Mesenchymal stem cell (in vitro differentiated cells and primary cell): ENCODE measurements around the gene HOMER2.

ENCODE experiments used
- DNase-seq: peaks from one replicate; pipeline ENCODE4 v3.0.0-alpha.2; 2013
- H2AFZ ChIP-seq: one replicate; pipeline ENCODE4 v1.6.1; 2013; ENCODE audit warnings: low read depth, mild to moderate bottlenecking, control low read depth, inconsistent platforms, low read length, moderate library complexity
- H2AK5ac ChIP-seq: 2 replicates; pipeline ENCODE4 v1.6.1; 2013; ENCODE audit warnings: low read length, moderate library complexity, mild to moderate bottlenecking, inconsistent platforms; ENCODE audit not compliant: severe bottlenecking
- H2BK120ac ChIP-seq: one replicate; pipeline ENCODE4 v1.6.1; 2013; ENCODE audit warnings: low read depth, mild to moderate bottlenecking, inconsistent platforms, low read length, moderate library complexity
- H2BK12ac ChIP-seq, 2 experiments: one replicate each; pipeline ENCODE4 v1.6.1; 2013; ENCODE audit warnings: inconsistent platforms in 2 of 2, low read length in 2 of 2, mild to moderate bottlenecking in 2 of 2, moderate library complexity in 2 of 2, control low read depth in 1 of 2
- H2BK15ac ChIP-seq: one replicate; pipeline ENCODE4 v1.6.1; 2013; ENCODE audit warnings: mild to moderate bottlenecking, low read depth, inconsistent platforms; ENCODE audit not compliant: poor library complexity, severe bottlenecking
- H2BK5ac ChIP-seq: 2 replicates; pipeline ENCODE4 v1.6.1; 2013; ENCODE audit warnings: low read depth, mild to moderate bottlenecking, low read length, control low read depth, inconsistent platforms; ENCODE audit not compliant: poor library complexity, severe bottlenecking
- H3K14ac ChIP-seq, 2 experiments: one replicate each; pipeline ENCODE4 v1.6.1; 2013; ENCODE audit warnings: inconsistent platforms in 2 of 2, low read length in 2 of 2, control low read depth in 1 of 2, mild to moderate bottlenecking in 1 of 2, moderate library complexity in 1 of 2
- H3K18ac ChIP-seq, 2 experiments: one replicate each; pipeline ENCODE4 v1.6.1; 2013; ENCODE audit warnings: inconsistent platforms in 2 of 2, low read length in 2 of 2, control low read depth in 1 of 2, low read depth in 1 of 2, mild to moderate bottlenecking in 1 of 2
- H3K23ac ChIP-seq, 2 experiments: one replicate each; pipeline ENCODE4 v1.6.1; 2013; ENCODE audit warnings: inconsistent platforms in 2 of 2, low read length in 2 of 2, mild to moderate bottlenecking in 2 of 2, moderate library complexity in 2 of 2, control low read depth in 1 of 2
- H3K27ac ChIP-seq: 2 replicates; pipeline ENCODE4 v1.5.1; 2013; ENCODE audit warnings: mild to moderate bottlenecking, moderate library complexity, low read length, control low read depth, inconsistent platforms; ENCODE audit not compliant: poor library complexity, severe bottlenecking
- H3K27me3 ChIP-seq, 2 experiments: 2 replicates each; pipeline versions ENCODE4 v1.6.1 to v1.7.0; 2013; ENCODE audit warnings: low read length in 2 of 2, mild to moderate bottlenecking in 2 of 2, moderate library complexity in 2 of 2, control low read depth in 1 of 2, inconsistent platforms in 1 of 2; ENCODE audit not compliant: control insufficient read depth in 1 of 2, insufficient read depth in 1 of 2
- H3K36me3 ChIP-seq, 2 experiments: 2 replicates each; pipeline versions ENCODE4 v1.6.1 to v1.7.0; 2013; ENCODE audit warnings: low read length in 2 of 2, control low read depth in 1 of 2, inconsistent platforms in 1 of 2, low read depth in 1 of 2, mild to moderate bottlenecking in 1 of 2; ENCODE audit not compliant: insufficient read depth in 2 of 2, control insufficient read depth in 1 of 2
- H3K4ac ChIP-seq, 2 experiments: one replicate each; pipeline ENCODE4 v1.6.1; 2013; ENCODE audit warnings: inconsistent platforms in 2 of 2, low read length in 2 of 2, mild to moderate bottlenecking in 2 of 2, moderate library complexity in 2 of 2, control low read depth in 1 of 2, low read depth in 1 of 2
- H3K4me1 ChIP-seq: 2 replicates; pipeline ENCODE4 v1.6.1; 2013; ENCODE audit warnings: low read depth, low read length, control low read depth; ENCODE audit not compliant: control insufficient read depth, insufficient read depth
- H3K4me2 ChIP-seq: 2 replicates; pipeline ENCODE4 v1.6.1; 2013; ENCODE audit warnings: low read length, mild to moderate bottlenecking, inconsistent platforms; ENCODE audit not compliant: poor library complexity, severe bottlenecking
- H3K4me3 ChIP-seq, 2 experiments: 2 replicates each; pipeline versions ENCODE4 v1.5.1 to v1.7.0; 2013; ENCODE audit warnings: low read length in 2 of 2, mild to moderate bottlenecking in 2 of 2, control low read depth in 1 of 2, low read depth in 1 of 2; ENCODE audit not compliant: insufficient read depth in 1 of 2
- H3K79me1 ChIP-seq: replicated peaks from 2 replicates; pipeline ENCODE4 v1.6.1; 2013; ENCODE audit warnings: mild to moderate bottlenecking, control low read depth, low read length, inconsistent platforms; ENCODE audit not compliant: poor library complexity, severe bottlenecking
- H3K9ac ChIP-seq: 2 replicates; pipeline ENCODE4 v1.7.0; 2013; ENCODE audit warnings: mild to moderate bottlenecking, low read length, moderate library complexity
- H3K9me3 ChIP-seq: 2 replicates; pipeline ENCODE4 v1.7.0; 2013; ENCODE audit warnings: mild to moderate bottlenecking, low read length; ENCODE audit not compliant: control insufficient read depth
- H4K8ac ChIP-seq: one replicate; pipeline ENCODE4 v1.6.1; 2013; ENCODE audit warnings: inconsistent platforms, mild to moderate bottlenecking, low read length, moderate library complexity
- H4K91ac ChIP-seq: one replicate; pipeline ENCODE4 v1.6.1; 2013; ENCODE audit warnings: mild to moderate bottlenecking, low read length, inconsistent platforms
- WGBS: methylation state at CpG from one replicate; pipeline ENCODE4 v1.1.7; 2013; ENCODE audit warnings: mixed read lengths; 5-methylcytosine and 5-hydroxymethylcytosine counted together

Gene HOMER2

DNA sequence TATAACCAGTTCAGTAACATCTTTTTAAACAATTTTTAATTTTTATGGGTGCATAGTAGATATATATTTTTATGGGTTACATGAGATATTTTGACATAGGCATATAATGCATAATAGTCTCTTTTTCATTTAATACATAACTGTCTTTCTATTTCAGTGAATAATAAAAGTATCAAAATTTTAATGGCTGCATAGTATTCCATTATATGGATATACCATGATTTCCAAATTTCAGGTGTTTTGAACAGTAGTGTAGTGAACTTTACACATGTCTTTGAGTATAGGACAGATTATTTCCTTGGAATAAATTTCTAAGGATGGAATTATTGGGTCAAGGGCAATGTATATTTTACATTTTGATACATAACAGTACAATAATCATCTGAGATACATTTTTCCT lies 132.4 kb downstream of the HOMER2 start:
- no peak overlapping the region for H2AK5ac ChIP-seq

DNA sequence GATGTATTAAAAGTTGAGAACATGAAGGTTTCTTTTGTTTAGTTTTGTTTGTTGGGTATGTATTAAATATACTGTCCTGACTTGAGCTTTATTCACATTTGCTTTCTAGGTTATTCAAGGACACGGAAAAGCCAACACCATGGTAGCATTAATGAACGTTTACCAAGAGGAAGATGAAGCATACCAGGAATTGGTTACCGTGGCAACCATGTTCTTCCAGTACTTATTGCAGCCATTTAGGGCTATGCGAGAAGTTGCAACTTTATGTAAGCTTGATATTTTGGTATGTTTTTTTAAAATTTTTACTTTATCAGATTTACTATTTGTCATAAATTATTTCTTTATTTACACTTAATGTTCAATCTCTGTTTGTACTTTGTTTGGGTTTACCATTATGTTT lies 139.5 kb downstream of the HOMER2 start:
- Histone ChIP-seq H3K27me3 (no peaks in the 10 kb centered on the region), H3K36me3 (peaks cover 11 to 45% of the 10 kb centered on the region in 2 experiments), H3K4me2 (no peak overlapping the region), H3K9ac (no peak overlapping the region), H2BK15ac (no peak overlapping the region), H4K8ac (no peak overlapping the region), H3K4me3 (no peak overlapping the region), H2AFZ (no peak overlapping the region), H3K4me1 (peaks cover 1% of the 10 kb centered on the region), H2AK5ac (no peak overlapping the region), H3K9me3 (no peaks in the 10 kb centered on the region), H3K79me1 (peaks cover 6% of the 10 kb centered on the region), H2BK120ac (no peak overlapping the region), H3K27ac (no peak overlapping the region), H4K91ac (no peak overlapping the region), H3K23ac (no peak overlapping the region), H3K4ac (no peak overlapping the region), H3K18ac (no peak overlapping the region), H2BK12ac (no peak overlapping the region), H2BK5ac (no peak overlapping the region), H3K14ac (no peak overlapping the region)
- DNase-seq, result peak; percentile 21
- WGBS, result 89% methylated on average over 3 of the region's 4 CpGs

More for the DNA sequence above, 132.4 kb downstream of the HOMER2 start:
- Histone ChIP-seq H3K23ac (no peak overlapping the region), H3K4me1 (peaks cover 3% of the 10 kb centered on the region), H3K36me3 (peaks cover 27 to 78% of the 10 kb centered on the region in 2 experiments), H3K9me3 (no peaks in the 10 kb centered on the region), H2BK15ac (no peak overlapping the region), H3K4me3 (no peak overlapping the region), H2AFZ (no peak overlapping the region), H2BK12ac (no peak overlapping the region), H3K9ac (no peak overlapping the region), H3K14ac (no peak overlapping the region), H3K4ac (no peak overlapping the region), H3K18ac (no peak overlapping the region), H3K27me3 (no peaks in the 10 kb centered on the region), H4K8ac (no peak overlapping the region), H3K4me2 (no peak overlapping the region), H3K27ac (peak overlapping the region; percentile 76), H2BK120ac (no peak overlapping the region), H3K79me1 (peaks cover 11% of the 10 kb centered on the region), H4K91ac (no peak overlapping the region), H2BK5ac (no peak overlapping the region)
- no peak for DNase-seq

DNA sequence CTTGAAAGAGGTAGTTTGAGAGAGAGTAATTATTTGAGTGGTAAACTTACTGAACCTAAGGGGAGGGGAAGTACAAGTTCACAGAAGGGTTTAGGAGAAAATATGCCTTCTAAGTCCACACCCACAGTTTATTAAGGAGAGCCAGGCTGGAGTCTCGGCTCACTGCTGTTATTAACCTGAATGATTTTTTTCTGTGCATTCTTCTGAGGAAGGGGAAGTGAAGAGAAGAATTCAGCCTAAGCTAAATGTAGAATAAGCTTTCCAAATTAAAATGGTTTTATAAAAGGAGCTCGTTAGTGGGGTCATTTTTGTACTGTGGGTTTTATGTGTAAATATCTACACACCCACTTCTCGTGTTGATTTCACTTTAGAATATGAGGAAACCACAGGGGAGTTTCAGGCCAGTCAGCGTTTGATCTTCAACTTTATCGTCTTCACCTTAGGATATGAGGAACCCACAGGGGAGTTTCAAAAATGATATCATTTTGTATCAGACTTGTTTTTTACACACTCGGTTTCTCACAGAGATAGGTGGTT lies 141.6 kb downstream of the HOMER2 start:
- Histone ChIP-seq H3K36me3 (peaks cover 7 to 25% of the 10 kb centered on the region in 2 experiments), H2BK5ac (no peak overlapping the region), H4K8ac (no peak overlapping the region), H3K9ac (peak overlapping the region; percentile 99), H3K9me3 (no peaks in the 10 kb centered on the region), H3K18ac (no peak overlapping the region), H3K23ac (no peak overlapping the region), H3K27me3 (no peaks in the 10 kb centered on the region), H3K79me1 (peaks cover 3% of the 10 kb centered on the region), H2AFZ (no peak overlapping the region), H3K4me2 (peak overlapping the region; percentile 53), H2AK5ac (no peak overlapping the region), H3K4ac (no peak overlapping the region), H2BK15ac (no peak overlapping the region), H2BK12ac (no peak overlapping the region), H3K14ac (no peak overlapping the region), H3K27ac (peak overlapping the region; percentile 89), H3K4me3 (peak overlapping the region in 1 of 2 experiments; percentile 83), H2BK120ac (no peak overlapping the region), H4K91ac (no peak overlapping the region), H3K4me1 (peaks cover 3% of the 10 kb centered on the region)
- DNase-seq, result peak; percentile 20
- 0% methylated on average over 3 of the region's 6 CpGs for WGBS

- DNase-seq, result peak; percentile 55
- H3K18ac ChIP-seq, result peak overlapping the region; percentile 95 to 98
- under 1% methylated on average over 46 of the region's 81 CpGs for WGBS
- peaks cover 7 to 19% of the 10 kb centered on the region in 2 experiments for H3K36me3 ChIP-seq
- peak overlapping the region in 1 of 2 experiments; percentile 64 for H2BK12ac ChIP-seq
- no peak overlapping the region for H2AK5ac ChIP-seq
- H3K4me1 ChIP-seq, result peaks cover 4% of the 10 kb centered on the region
- H3K27me3 ChIP-seq, result no peaks in the 10 kb centered on the region
- H2BK15ac ChIP-seq, result peak overlapping the region; percentile 97
- H3K4ac ChIP-seq, result peak overlapping the region; percentile 80 to 98
- H3K4me2 ChIP-seq, result peak overlapping the region; percentile 53
- H3K9ac ChIP-seq, result peak overlapping the region; percentile 99
- peak overlapping the region; percentile 83 to 99 for H3K4me3 ChIP-seq
- peaks cover 3% of the 10 kb centered on the region for H3K79me1 ChIP-seq
- H2AFZ ChIP-seq, result peak overlapping the region; percentile 46
- H2BK120ac ChIP-seq, result peak overlapping the region; percentile 85
- peak overlapping the region; percentile 89 for H3K27ac ChIP-seq
- peak overlapping the region; percentile 92 for H4K8ac ChIP-seq
- peak overlapping the region; percentile 98 for H2BK5ac ChIP-seq
- H3K14ac ChIP-seq, result peak overlapping the region; percentile 74 to 77
- H3K23ac ChIP-seq, result peak overlapping the region in 1 of 2 experiments; percentile 46
- H3K9me3 ChIP-seq, result no peaks in the 10 kb centered on the region
- peak overlapping the region; percentile 99 for H4K91ac ChIP-seq
These were observed 142.2 kb downstream of the HOMER2 start for GRCh38 chr15:82810061-82810889.
